WTC11 (cell line): ENCODE data around the gene CYP27A1.

Source experiments
- ATF3 ChIP-seq: sonication (generic); formaldehyde crosslinking; conservative IDR thresholded peaks from 2 replicates; pipeline ENCODE4 v1.8.1; 2022; ENCODE audit warnings: mild to moderate bottlenecking, missing genetic modification reagents
- CTCF ChIP-seq: fragments of 200-600 bp; IDR thresholded peaks from 2 replicates; pipeline ENCODE4 v1.8.0; 2022; ENCODE audit warnings: antibody characterized with exemption
- FOXK1 ChIP-seq: sonication (generic); formaldehyde crosslinking; IDR thresholded peaks from 2 replicates; pipeline ENCODE4 v1.8.0; 2022; ENCODE audit warnings: mild to moderate bottlenecking, moderate library complexity, missing genetic modification reagents
- PRRX2 ChIP-seq: fragments of 250-450 bp; sonication (Bioruptor Pico); IDR thresholded peaks from 2 replicates; pipeline ENCODE4 v1.8.0; 2021; ENCODE audit warnings: mild to moderate bottlenecking

- TF ChIP-seq PRRX2 (CRISPR knock-in tag): no peak
- TF ChIP-seq CTCF: peak; percentile 87
- 0 out of 2 replicates have a peak, but pooled peaks have one; percentile 36 for TF ChIP-seq ATF3 (CRISPR knock-in tag)
- TF ChIP-seq FOXK1 (CRISPR knock-in tag): no peak
Measured at GRCh38 chr2:218852911-218853667, 71.1 kb downstream of the CYP27A1 start.
